B cell (primary cell): Measurements from ENCODE around the gene NAT10. TPM values are rescaled to one million over a fixed set of nuclear protein-coding genes. Genes with fewer than 3 reads are reported as not detected.

ENCODE experiments used
- ATAC-seq: fragments of 200-7000 bp; cut with Tn5 transposase; one replicate; pipeline ENCODE4 v1.10.0; 2021; ENCODE audit warnings: low read depth, mild to moderate bottlenecking, moderate number of reproducible peaks, moderate library complexity
- CTCF ChIA-PET: fragments of 350-600 bp; sonication (Branson Sonifier 250); formaldehyde crosslinking; loops from one replicate; lab custom pipeline; 2021; ENCODE audit warnings: antibody characterized with exemption, inconsistent platforms; lab: Charles Lee
- POLR2A ChIA-PET: fragments of 350-600 bp; sonication (Branson Sonifier 250); formaldehyde crosslinking; loops from one replicate; lab custom pipeline; 2021; ENCODE audit warnings: antibody characterized with exemption; lab: Charles Lee
- DNase-seq: peaks from one replicate; pipeline ENCODE4 v3.0.0; 2013
- H2AFZ ChIP-seq: 2 replicates; pipeline ENCODE4 v1.6.1; 2012; ENCODE audit warnings: mild to moderate bottlenecking, low read depth, low read length; ENCODE audit not compliant: insufficient read depth, poor library complexity, severe bottlenecking
- H3K27ac ChIP-seq, 2 donors: 1 replicate in 1 of 2; 2 replicates in 1 of 2; pipeline ENCODE4 v1.5.1; 2012 to 2013; ENCODE audit warnings: low read length in 2 of 2, mild to moderate bottlenecking in 2 of 2, moderate library complexity in 1 of 2
- H3K27me3 ChIP-seq, 4 experiments: fragments of 200-600 bp in 1 of 4; sonication (generic) in 1 of 4; replicated peaks in 1 of 4; 1 replicate in 2 of 4; 2 replicates in 2 of 4; pipeline versions ENCODE4 v1.6.1 to v1.7.0; 2013 to 2016; ENCODE audit warnings: low read length in 3 of 4, mild to moderate bottlenecking in 2 of 4, mixed read lengths in 1 of 4, moderate library complexity in 1 of 4; ENCODE audit not compliant: insufficient read depth in 4 of 4, control insufficient read depth in 3 of 4; ENCODE audit errors: control extremely low read depth in 1 of 4
- H3K36me3 ChIP-seq, 2 experiments: replicated peaks in 1 of 2; 1 replicate in 1 of 2; 2 replicates in 1 of 2; pipeline versions ENCODE4 v1.6.1 to v1.7.1; 2013; ENCODE audit warnings: low read length in 1 of 2; ENCODE audit not compliant: insufficient read depth in 2 of 2, control insufficient read depth in 1 of 2; ENCODE audit errors: control extremely low read depth in 1 of 2, extremely low read depth in 1 of 2
- H3K4me1 ChIP-seq, 2 donors: fragments of 200-600 bp in 1 of 2; sonication (generic) in 1 of 2; 1 replicate in 1 of 2; 2 replicates in 1 of 2; pipeline versions ENCODE4 v1.5.1 to v1.6.1; 2013 to 2017; ENCODE audit warnings: low read length in 2 of 2; ENCODE audit not compliant: control insufficient read depth in 2 of 2, insufficient read depth in 2 of 2
- H3K4me2 ChIP-seq: replicated peaks from 2 replicates; pipeline ENCODE3; 2012; ENCODE audit warnings: mild to moderate bottlenecking, low read depth, low read length; ENCODE audit not compliant: poor library complexity, severe bottlenecking
- H3K4me3 ChIP-seq, 5 experiments: fragments of 200-600 bp in 1 of 5; sonication (generic) in 1 of 5; 1 replicate in 3 of 5; 2 replicates in 2 of 5; pipeline versions ENCODE4 v1.5.1 to v1.7.0; 2011 to 2016; ENCODE audit warnings: low read length in 4 of 5, mild to moderate bottlenecking in 4 of 5, low read depth in 2 of 5, control low read depth in 1 of 5, moderate library complexity in 1 of 5; ENCODE audit not compliant: insufficient read depth in 1 of 5; ENCODE audit errors: control extremely low read depth in 1 of 5, extremely low read depth in 1 of 5
- H3K79me2 ChIP-seq: fragments of 200-600 bp; sonication (generic); one replicate; pipeline ENCODE4 v1.6.0; 2016; ENCODE audit warnings: low read length; ENCODE audit not compliant: control insufficient read depth, insufficient read depth
- H3K9ac ChIP-seq: fragments of 200-600 bp; sonication (generic); 2 replicates; pipeline ENCODE4 v1.6.1; 2017; ENCODE audit warnings: mild to moderate bottlenecking, low read length, moderate library complexity
- H3K9me3 ChIP-seq, 3 donors: one replicate each; pipeline versions ENCODE4 v1.6.1 to v1.7.1; 2013; ENCODE audit warnings: low read length in 2 of 3; ENCODE audit not compliant: control insufficient read depth in 2 of 3, insufficient read depth in 1 of 3; ENCODE audit errors: control extremely low read depth in 1 of 3
- H4K20me1 ChIP-seq: 2 replicates; pipeline ENCODE4 v1.6.0; 2012; ENCODE audit warnings: mild to moderate bottlenecking, low read length; ENCODE audit not compliant: insufficient read depth, control insufficient read depth, poor library complexity, severe bottlenecking
- H3K27ac Mint-ChIP-seq: one replicate; pipeline ENCODE4 v1.8.0; 2021; ENCODE audit warnings: mixed read lengths
- H3K27me3 Mint-ChIP-seq: one replicate; pipeline ENCODE4 v1.8.0; 2021; ENCODE audit warnings: mixed read lengths
- H3K4me1 Mint-ChIP-seq: one replicate; pipeline ENCODE4 v1.8.0; 2021; ENCODE audit warnings: mixed read lengths
- H3K4me3 Mint-ChIP-seq: one replicate; pipeline ENCODE4 v1.8.0; 2021; ENCODE audit warnings: mixed read lengths
- H3K9me3 Mint-ChIP-seq: one replicate; pipeline ENCODE4 v1.8.0; 2022; ENCODE audit warnings: mixed read lengths; ENCODE audit not compliant: insufficient read depth
- EZH2 ChIP-seq: IDR thresholded peaks from 2 replicates; pipeline ENCODE4 v1.6.1; 2012; ENCODE audit warnings: borderline replicate concordance, low read depth, mild to moderate bottlenecking, moderate library complexity, low read length; ENCODE audit not compliant: insufficient read depth, poor library complexity, severe bottlenecking
- WGBS: methylation state at CpG from one replicate; pipeline ENCODE4 v1.1.5; 2013; ENCODE audit warnings: missing lambda C conversion rate; ENCODE audit not compliant: insufficient coverage; 5-methylcytosine and 5-hydroxymethylcytosine counted together
- intact Hi-C: fragments of 100-400 bp; cut with micrococcal nuclease; formaldehyde crosslinking; loops from one replicate; pipeline ENCODE4 v1.10.0; 2022
- polyA plus RNA-seq: library from polyadenylated mRNA; depleted of rRNA; stranded (reverse); fragments of >200 nt; gene quantifications from 2 replicates; pipeline ENCODE4 v1.2.3, GENCODE V29; 2012
- total RNA-seq, 2 donors: library from RNA; stranded (reverse); fragments of 120-200 nt in 1 of 2; gene quantifications; 1 replicate in 1 of 2; 2 replicates in 1 of 2; pipeline versions ENCODE4 v1.2.3 to v1.2.4, GENCODE V29; 2013 to 2022
- TF ChIP-seq, protein P1 (sequence below): fragments of 200-600 bp; IDR thresholded peaks from one replicate; pipeline ENCODE4 v1.8.0; 2022; ENCODE audit warnings: antibody characterized with exemption, mild to moderate bottlenecking

NAT10 gene
- total and polyA plus RNA-seq, 2 donors (not counting 1 experiment from before 2014, with no cell fraction given): 24.9 to 73.5 TPM

DNA sequence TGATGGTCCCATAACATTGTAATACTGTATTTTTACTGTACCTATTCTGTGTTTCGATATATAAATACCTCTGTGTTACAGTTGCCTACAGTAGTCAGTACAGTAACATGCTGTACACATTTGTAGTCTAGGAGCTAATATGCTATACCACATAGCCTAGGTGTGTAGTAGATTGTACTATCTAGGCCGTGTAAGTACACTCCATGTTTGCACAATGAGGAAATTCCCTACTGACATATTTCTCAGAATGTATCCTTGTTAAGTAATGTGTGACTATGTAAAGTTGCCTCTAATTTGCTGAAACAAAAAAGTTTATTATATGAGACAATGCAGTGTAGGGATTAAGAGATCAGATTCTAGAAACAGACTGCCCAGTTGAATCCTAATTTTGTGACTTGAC lies 32.6 kb upstream of the NAT10 start:
- peaks cover 4 to 5% of the 10 kb centered on the region in 2 donors for H3K4me1 ChIP-seq
- ATAC-seq (no peak), DNase-seq (no peak)
- intact Hi-C loops: no loop called here
- Mint-ChIP-seq H3K9me3 (no peaks in the 10 kb centered on the region), H3K4me3 (no peak overlapping the region), H3K4me1 (peaks cover 23% of the 10 kb centered on the region), H3K27me3 (no peaks in the 10 kb centered on the region), H3K27ac (no peak overlapping the region)
- ChIA-PET POLR2A (interaction anchor here (1.1 kb wide), 1 partner anchor 33 kb away, joined by 3 read pairs; no protein-coding TSS in a partner anchor), CTCF (no interaction called here)
- H3K79me2 ChIP-seq: peaks cover 66% of the 10 kb centered on the region
- peaks cover 75% of the 10 kb centered on the region for H4K20me1 ChIP-seq
- no peak overlapping the region for H3K9ac ChIP-seq
- H3K27ac ChIP-seq: no peak overlapping the region
- H3K4me3 ChIP-seq: no peak overlapping the region
- TF ChIP-seq EZH2: no peak
- TF ChIP-seq, protein P1, sequence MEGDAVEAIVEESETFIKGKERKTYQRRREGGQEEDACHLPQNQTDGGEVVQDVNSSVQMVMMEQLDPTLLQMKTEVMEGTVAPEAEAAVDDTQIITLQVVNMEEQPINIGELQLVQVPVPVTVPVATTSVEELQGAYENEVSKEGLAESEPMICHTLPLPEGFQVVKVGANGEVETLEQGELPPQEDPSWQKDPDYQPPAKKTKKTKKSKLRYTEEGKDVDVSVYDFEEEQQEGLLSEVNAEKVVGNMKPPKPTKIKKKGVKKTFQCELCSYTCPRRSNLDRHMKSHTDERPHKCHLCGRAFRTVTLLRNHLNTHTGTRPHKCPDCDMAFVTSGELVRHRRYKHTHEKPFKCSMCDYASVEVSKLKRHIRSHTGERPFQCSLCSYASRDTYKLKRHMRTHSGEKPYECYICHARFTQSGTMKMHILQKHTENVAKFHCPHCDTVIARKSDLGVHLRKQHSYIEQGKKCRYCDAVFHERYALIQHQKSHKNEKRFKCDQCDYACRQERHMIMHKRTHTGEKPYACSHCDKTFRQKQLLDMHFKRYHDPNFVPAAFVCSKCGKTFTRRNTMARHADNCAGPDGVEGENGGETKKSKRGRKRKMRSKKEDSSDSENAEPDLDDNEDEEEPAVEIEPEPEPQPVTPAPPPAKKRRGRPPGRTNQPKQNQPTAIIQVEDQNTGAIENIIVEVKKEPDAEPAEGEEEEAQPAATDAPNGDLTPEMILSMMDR: no peak
- H3K36me3 ChIP-seq: peaks cover 5 to 64% of the 10 kb centered on the region in 2 experiments
- no CpG with 5 or more reads among the region's 2 CpGs for WGBS
- H3K9me3 ChIP-seq: no peaks in the 10 kb centered on the region
- H2AFZ ChIP-seq: no peak overlapping the region
- H3K27me3 ChIP-seq: no peaks in the 10 kb centered on the region
- H3K4me2 ChIP-seq: no peak overlapping the region

DNA sequence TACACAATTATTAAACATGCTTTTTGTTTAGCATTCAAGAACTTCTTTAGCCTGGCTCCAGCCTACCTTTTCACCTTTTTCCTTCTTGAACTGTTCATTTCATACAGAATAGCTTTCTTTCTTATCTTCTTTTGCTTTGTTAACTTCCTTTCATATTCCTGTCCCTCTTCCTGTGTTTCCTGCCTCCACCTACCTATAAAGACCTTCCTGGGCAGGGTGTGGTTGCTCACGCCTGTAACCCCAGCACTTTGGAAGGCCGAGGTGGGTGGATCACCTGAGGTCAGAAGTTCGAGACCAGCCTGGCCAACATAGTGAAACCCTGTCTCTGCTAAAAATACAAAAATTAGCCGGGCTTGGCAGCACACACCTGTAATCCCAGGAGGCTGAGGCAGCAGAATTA lies 31.0 kb upstream of the NAT10 start:
- Histone ChIP-seq H3K4me2 (no peak overlapping the region), H3K9me3 (no peaks in the 10 kb centered on the region), H4K20me1 (peaks cover 63% of the 10 kb centered on the region), H3K4me3 (no peak overlapping the region), H3K27ac (peak overlapping the region in 1 of 2 donors; percentile 45), H3K36me3 (peaks cover 5 to 80% of the 10 kb centered on the region in 2 experiments), H3K4me1 (no peaks in the 10 kb centered on the region), H2AFZ (no peak overlapping the region), H3K9ac (no peak overlapping the region), H3K27me3 (no peaks in the 10 kb centered on the region), H3K79me2 (peaks cover 60% of the 10 kb centered on the region)
- no peaks in the 10 kb centered on the region for H3K27me3 Mint-ChIP-seq
- TF ChIP-seq EZH2: no peak
- TF ChIP-seq, protein P1: no peak
- intact Hi-C loops: no loop called here
- ChIA-PET CTCF (no interaction called here), POLR2A (no interaction called here)
- peaks cover 16% of the 10 kb centered on the region for H3K4me1 Mint-ChIP-seq
- WGBS: 50% methylated on average over 3 of the region's 4 CpGs
- H3K27ac Mint-ChIP-seq: peak overlapping the region; percentile 17
- ATAC-seq: no peak
- no peak overlapping the region for H3K4me3 Mint-ChIP-seq
- no peak for DNase-seq
- H3K9me3 Mint-ChIP-seq: no peaks in the 10 kb centered on the region
